ENCODE data around the gene CEL. TPM values are rescaled to one million over a fixed set of nuclear protein-coding genes. Genes with fewer than 3 reads are reported as not detected.

CEL gene
- total RNA-seq, 1 experiment from 2014 or later, result 3.6 TPM

- Histone ChIP-seq H2BK120ac (ENCODE audit: low read depth, low read length, poor library complexity, severe bottlenecking) (no peak overlapping the region), H3K4me2 (ENCODE audit: insufficient read depth, insufficient read length, low read length) (no peak overlapping the region), H3K27ac (ENCODE audit: insufficient read length, low read depth, low read length) (no peak overlapping the region), H3K4me1 (ENCODE audit: insufficient read depth, low read length) (peaks cover 3% of the 10 kb centered on the region; the same call in 1 of the 2 replicates), H3K9ac (ENCODE audit: extremely low read depth, insufficient read length, low read length) (no peak overlapping the region), H3K27me3 (ENCODE audit: insufficient read depth, low read length) (peaks cover 8% of the 10 kb centered on the region; the same call in 1 of the 2 replicates), H3K79me2 (ENCODE audit: insufficient read depth, low read length) (no peaks in the 10 kb centered on the region), H2AK5ac (ENCODE audit: insufficient read length, low read length) (no peak overlapping the region), H3K79me1 (ENCODE audit: insufficient read depth, low read depth, low read length, poor library complexity, severe bottlenecking) (no peaks in the 10 kb centered on the region), H3K14ac (ENCODE audit: insufficient read depth, low read length) (no peak overlapping the region), H2BK5ac (ENCODE audit: insufficient read length, low read length) (no peak overlapping the region), H3K9me3 (ENCODE audit: control insufficient read depth, low read depth, low read length) (no peaks in the 10 kb centered on the region), H2BK20ac (ENCODE audit: low read depth, low read length, poor library complexity, severe bottlenecking) (no peak overlapping the region), H3K18ac (ENCODE audit: insufficient read length, low read depth, low read length) (no peak overlapping the region), H4K20me1 (ENCODE audit: control insufficient read depth, insufficient read depth, insufficient read length) (peaks cover 8% of the 10 kb centered on the region), H2BK12ac (ENCODE audit: insufficient read length, low read depth, low read length) (no peak overlapping the region), H3T11ph (ENCODE audit: low read length) (no peak overlapping the region), H3K23me2 (ENCODE audit: insufficient read length, low read depth, low read length, poor library complexity, severe bottlenecking) (peaks cover 9% of the 10 kb centered on the region), H3K56ac (ENCODE audit: insufficient read length, low read depth, low read length) (no peak overlapping the region), H3K23ac (ENCODE audit: insufficient read length, low read depth, low read length) (no peak overlapping the region), H3K4ac (ENCODE audit: low read depth, low read length) (no peak overlapping the region), H4K8ac (replicated peaks; ENCODE audit: insufficient read length, low read depth, low read length) (no peak overlapping the region), H4K91ac (ENCODE audit: insufficient read length, low read depth, low read length) (no peak overlapping the region), H2AFZ (ENCODE audit: low read length) (no peak overlapping the region), H2BK15ac (ENCODE audit: low read depth, low read length) (no peak overlapping the region), H4K5ac (ENCODE audit: insufficient read length, low read depth, low read length) (no peak overlapping the region)
- DNase-seq, result no peak
- H3K27ac Mint-ChIP-seq, result no peak overlapping the region
- H3K9me3 Mint-ChIP-seq, result no peaks in the 10 kb centered on the region
- no CpG with 5 or more reads among the region's 21 CpGs for WGBS (ENCODE audit: extremely low coverage, insufficient read length, low lambda C conversion rate)
- H3K36me3 Mint-ChIP-seq (ENCODE audit: insufficient read depth in 1 of 3, low read depth in 3 of 3), result no peaks in the 10 kb centered on the region; a peak in 1 of 7 replicates
- H3K4me1 Mint-ChIP-seq, result peaks cover 9 to 29% of the 10 kb centered on the region in 2 experiments
- H3K4me3 Mint-ChIP-seq, result peak overlapping the region; percentile 46 to 64; a peak in 3 of 5 replicates
- peaks cover 45% of the 10 kb centered on the region for H3K27me3 Mint-ChIP-seq (ENCODE audit: low read depth)
- TF ChIP-seq, protein P1, sequence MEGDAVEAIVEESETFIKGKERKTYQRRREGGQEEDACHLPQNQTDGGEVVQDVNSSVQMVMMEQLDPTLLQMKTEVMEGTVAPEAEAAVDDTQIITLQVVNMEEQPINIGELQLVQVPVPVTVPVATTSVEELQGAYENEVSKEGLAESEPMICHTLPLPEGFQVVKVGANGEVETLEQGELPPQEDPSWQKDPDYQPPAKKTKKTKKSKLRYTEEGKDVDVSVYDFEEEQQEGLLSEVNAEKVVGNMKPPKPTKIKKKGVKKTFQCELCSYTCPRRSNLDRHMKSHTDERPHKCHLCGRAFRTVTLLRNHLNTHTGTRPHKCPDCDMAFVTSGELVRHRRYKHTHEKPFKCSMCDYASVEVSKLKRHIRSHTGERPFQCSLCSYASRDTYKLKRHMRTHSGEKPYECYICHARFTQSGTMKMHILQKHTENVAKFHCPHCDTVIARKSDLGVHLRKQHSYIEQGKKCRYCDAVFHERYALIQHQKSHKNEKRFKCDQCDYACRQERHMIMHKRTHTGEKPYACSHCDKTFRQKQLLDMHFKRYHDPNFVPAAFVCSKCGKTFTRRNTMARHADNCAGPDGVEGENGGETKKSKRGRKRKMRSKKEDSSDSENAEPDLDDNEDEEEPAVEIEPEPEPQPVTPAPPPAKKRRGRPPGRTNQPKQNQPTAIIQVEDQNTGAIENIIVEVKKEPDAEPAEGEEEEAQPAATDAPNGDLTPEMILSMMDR (conservative IDR thresholded peaks at IDR 0.05), result no peak
Measured at GRCh38 chr9:133119103-133119845, 57.5 kb downstream of the CEL start.
